Heart left ventricle (tissue), 13 donors: ENCODE measurements around the gene FOXN4.

ENCODE experiments used
- POLR2A ChIP-seq, 2 donors: fragments of 450-650 bp; IDR thresholded peaks; one replicate each; pipeline ENCODE4 v1.6.1; 2017; ENCODE audit warnings: antibody characterized with exemption in 2 of 2, mild to moderate bottlenecking in 2 of 2, moderate library complexity in 2 of 2
- TF ChIP-seq, protein P1 (sequence below), 12 donors: fragments of 200-600 bp; sonication (generic) in 4 of 12; IDR thresholded peaks; one replicate each; pipeline versions ENCODE4 v1.5.0 to v1.8.0; 2018 to 2022; ENCODE audit warnings: antibody characterized with exemption in 12 of 12, mild to moderate bottlenecking in 5 of 12
- donor health status: ischemic (EF 13 %, LVEDD 7.1; RV severe dilation, severe dysfunction).
- donor health status: DM: no; HTN: yes; CAD: no.
- donor health status: DM: no; HTN: no; CAD: no.
- donor health status: ischemic (EF 25% LVEDD 6.9; RV normal size, moderate dysfunction).
- donor health status: ischemic (EF 25% LVEDD 5.7; RV mildly dilated, moderate dysfunction).
- donor health status: ischemic (EF 35%, LVEDD 5.7; RV mildly dilated, moderate dysfunction).
- donor health status: nonischemic (EF 11% LVEDD 7.7; RV severe dilation, severe dysfunction).
- donor health status: DM: yes; HTN: yes; CAD: no.
- donor health status: PGD.
- donor health status: ischemic (EF 29% LVEDD 5.4; RV normal size, mild dysfunction).
- donor health status: nonischemic (EF 23%, LVEDD 6.1; RV moderate dilation, normal function).

DNA sequence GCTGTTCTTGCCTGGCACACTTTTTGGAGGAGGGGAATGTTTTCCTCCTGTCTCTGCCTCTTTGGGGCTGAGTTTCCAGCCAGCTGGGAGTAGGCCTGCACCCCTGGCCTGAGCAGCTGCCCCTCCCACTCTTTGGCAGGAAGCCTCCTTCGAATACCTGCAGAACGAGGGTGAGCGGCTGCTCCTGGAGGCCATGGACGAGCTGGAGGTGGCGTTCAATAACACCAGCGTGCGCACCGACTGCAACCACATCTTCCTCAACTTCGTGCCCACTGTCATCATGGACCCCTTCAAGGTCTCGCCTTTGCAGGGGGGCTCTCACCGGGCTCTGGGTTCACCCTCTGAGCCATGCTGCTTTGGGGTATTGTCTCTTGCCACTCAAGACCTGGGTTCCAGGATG lies 69.4 kb downstream of the FOXN4 start:
- TF ChIP-seq, protein P1, sequence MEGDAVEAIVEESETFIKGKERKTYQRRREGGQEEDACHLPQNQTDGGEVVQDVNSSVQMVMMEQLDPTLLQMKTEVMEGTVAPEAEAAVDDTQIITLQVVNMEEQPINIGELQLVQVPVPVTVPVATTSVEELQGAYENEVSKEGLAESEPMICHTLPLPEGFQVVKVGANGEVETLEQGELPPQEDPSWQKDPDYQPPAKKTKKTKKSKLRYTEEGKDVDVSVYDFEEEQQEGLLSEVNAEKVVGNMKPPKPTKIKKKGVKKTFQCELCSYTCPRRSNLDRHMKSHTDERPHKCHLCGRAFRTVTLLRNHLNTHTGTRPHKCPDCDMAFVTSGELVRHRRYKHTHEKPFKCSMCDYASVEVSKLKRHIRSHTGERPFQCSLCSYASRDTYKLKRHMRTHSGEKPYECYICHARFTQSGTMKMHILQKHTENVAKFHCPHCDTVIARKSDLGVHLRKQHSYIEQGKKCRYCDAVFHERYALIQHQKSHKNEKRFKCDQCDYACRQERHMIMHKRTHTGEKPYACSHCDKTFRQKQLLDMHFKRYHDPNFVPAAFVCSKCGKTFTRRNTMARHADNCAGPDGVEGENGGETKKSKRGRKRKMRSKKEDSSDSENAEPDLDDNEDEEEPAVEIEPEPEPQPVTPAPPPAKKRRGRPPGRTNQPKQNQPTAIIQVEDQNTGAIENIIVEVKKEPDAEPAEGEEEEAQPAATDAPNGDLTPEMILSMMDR (IDR thresholded peaks at IDR 0.05), result no peak
- TF ChIP-seq POLR2A (IDR thresholded peaks at IDR 0.05), result no peak
